Astrocyte of the spinal cord (primary cell): Measurements from ENCODE around the gene ZNF576.
A peak's percentile ranks its signal among the peaks of the same experiment; 100 is the strongest.

ENCODE experiments used
- DNase-seq: peaks from one replicate; pipeline ENCODE4 v3.0.0; 2011; ENCODE audit warnings: low read depth, low spot score
- H3K4me3 ChIP-seq: 2 replicates; pipeline ENCODE4 v1.5.1; 2011; ENCODE audit warnings: low read depth, mild to moderate bottlenecking, low read length, moderate library complexity
- in situ Hi-C: cut with HindIII; loops from 2 replicates; pipeline ENCODE4 v1.10.0; 2017; ENCODE audit warnings: low sequenced_read_pairs
- TF ChIP-seq, protein P1 (sequence below): IDR thresholded peaks from 2 replicates; pipeline ENCODE4 v1.5.1; 2012; ENCODE audit warnings: low read depth, mild to moderate bottlenecking, low read length, inconsistent platforms

The ZNF576 gene

DNA sequence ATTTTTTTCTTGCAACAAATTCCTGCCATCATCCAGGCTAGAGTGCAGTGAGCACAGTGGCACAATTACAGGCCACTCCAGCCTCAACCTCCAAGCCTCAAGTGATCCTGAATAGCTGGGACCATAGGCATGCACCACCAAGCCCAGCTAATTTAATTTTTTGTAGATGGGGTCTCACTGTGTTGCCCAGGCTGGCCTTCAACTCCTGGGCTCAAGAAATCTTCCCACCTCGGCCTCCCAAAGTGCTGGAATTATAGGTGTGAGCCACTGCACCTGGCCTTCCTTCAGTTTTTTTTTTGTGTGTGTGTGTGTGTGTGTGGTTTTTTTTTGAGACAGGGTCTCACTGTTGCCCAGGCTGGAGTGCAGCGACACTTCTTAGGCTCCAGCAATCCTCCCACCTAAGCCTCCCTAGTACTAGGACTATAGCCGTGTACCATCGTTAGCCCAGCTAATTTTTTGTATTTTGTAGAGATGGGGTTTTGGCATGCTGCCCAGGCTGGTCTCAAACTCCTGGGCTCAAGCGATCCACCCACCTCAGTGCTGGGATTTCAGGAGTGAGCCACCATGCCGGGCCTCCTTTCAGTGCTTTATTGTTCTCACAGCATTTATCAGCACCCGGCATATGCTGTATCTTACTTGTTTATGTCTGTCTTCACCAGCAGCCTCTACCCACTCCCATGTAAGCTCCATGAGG lies 9.6 kb downstream of the ZNF576 start:
- no peak for DNase-seq
- in situ Hi-C loops, result no loop called here
- no peak overlapping the region for H3K4me3 ChIP-seq
- TF ChIP-seq, protein P1, sequence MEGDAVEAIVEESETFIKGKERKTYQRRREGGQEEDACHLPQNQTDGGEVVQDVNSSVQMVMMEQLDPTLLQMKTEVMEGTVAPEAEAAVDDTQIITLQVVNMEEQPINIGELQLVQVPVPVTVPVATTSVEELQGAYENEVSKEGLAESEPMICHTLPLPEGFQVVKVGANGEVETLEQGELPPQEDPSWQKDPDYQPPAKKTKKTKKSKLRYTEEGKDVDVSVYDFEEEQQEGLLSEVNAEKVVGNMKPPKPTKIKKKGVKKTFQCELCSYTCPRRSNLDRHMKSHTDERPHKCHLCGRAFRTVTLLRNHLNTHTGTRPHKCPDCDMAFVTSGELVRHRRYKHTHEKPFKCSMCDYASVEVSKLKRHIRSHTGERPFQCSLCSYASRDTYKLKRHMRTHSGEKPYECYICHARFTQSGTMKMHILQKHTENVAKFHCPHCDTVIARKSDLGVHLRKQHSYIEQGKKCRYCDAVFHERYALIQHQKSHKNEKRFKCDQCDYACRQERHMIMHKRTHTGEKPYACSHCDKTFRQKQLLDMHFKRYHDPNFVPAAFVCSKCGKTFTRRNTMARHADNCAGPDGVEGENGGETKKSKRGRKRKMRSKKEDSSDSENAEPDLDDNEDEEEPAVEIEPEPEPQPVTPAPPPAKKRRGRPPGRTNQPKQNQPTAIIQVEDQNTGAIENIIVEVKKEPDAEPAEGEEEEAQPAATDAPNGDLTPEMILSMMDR, result no peak

DNA sequence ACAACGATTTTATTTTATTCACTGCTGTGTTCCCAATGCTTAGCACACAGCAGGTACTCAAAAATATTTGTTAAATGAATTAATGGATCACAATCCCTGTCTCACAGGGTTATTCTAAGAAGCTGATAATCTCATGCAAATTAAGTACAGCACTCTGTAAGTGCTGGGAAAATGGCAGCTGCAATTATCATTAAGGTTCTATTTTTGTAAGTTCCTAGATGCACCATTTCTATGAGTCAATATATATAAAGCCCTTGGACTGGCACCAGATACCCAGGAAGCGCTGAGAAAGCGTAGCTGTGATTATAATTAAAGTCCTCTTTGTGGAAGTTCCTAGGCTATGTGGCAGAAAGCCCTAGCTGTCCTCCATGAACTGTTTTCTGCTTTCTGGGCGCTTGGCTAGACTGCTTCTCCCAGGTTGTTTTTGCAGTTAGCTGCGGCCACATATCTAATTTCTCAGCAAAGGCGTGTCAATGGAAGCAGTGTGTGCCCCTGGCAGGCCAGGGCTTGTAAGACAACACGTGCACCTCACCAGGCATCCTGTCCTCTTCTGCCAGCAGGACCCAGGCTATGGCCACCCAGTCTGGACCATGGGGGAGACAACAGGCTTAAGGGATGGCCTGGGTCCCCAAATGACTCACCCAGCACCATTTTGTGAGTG lies 10.3 kb downstream of the ZNF576 start:
- H3K4me3 ChIP-seq, result no peak overlapping the region
- TF ChIP-seq, protein P1, result no peak
- no peak for DNase-seq
- in situ Hi-C loops, result no loop called here

DNA sequence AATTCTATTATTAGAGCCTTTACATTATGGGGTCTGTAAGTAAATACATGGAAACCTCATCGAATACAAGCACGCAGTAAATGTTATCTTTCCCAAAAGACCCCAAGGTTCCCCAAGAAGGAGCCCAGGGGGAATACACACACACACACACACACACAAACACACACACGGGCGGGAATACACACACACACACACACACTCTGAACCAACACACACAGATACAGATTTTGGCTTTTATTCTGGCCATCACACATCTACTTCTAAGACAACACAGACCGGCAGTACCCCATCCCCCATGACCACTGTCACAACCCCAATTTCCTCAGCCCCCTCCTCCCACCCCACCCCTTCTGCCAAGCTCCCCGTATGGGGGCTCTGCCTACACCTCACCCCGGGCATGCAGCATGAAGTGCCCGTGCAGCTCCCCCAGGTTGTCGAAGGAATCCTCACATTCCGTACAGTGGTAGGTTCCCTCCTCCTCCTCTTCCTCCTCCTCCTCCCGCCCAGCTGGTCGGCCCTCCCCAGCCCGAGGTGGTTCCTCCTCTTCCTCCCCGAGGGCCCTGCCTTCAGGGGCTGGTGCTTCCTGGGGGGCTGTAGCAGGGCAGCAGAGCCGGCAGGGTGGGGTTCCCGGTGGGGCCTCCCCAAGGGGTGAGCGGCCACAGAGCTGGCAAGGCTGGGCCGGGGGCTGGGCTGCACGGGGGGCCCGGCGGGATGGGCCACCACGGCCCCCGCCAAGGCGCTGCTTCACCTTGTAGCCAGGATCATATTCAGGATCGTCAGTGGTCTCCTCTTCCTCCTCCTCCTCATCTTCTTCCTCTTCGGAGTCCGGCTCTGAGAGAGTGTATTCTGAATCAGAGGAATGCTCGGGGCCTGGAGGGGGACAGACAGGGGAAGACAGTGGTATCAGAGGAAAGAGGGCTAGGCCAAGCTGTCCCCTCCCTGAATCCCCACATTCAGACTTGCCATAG lies 11.1 kb downstream of the ZNF576 start:
- DNase-seq, result no peak
- TF ChIP-seq, protein P1, result no peak
- H3K4me3 ChIP-seq, result no peak overlapping the region
- in situ Hi-C loops, result no loop called here

DNA sequence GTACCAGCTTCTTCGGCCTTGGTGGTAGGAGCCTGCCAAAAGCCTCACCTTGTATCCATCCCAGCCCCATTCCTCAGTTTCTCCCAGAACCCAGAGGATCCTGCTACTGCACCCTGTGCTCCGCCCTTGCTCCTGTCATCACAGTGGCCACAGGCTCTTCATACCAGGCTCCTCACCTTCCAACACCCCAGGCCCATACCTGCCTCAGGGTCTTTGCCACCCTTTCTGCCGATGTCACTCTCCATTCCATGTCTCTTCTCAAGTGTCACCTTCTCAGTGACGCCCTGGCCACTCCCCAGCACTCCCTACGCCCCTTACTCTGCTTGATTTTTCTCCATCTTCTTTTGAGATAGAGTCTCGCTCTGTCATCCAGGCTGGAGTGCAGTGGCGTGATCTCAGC lies 13.5 kb downstream of the ZNF576 start:
- TF ChIP-seq, protein P1, result no peak

GRCh38 chr19:43610493-43610892 lies 14.1 kb downstream of the ZNF576 start:
- TF ChIP-seq, protein P1, result no peak
- no peak overlapping the region for H3K4me3 ChIP-seq
- in situ Hi-C loops, result no loop called here
- DNase-seq, result peak; percentile 76

More for the DNA sequence above, 13.5 kb downstream of the ZNF576 start:
- H3K4me3 ChIP-seq, result no peak overlapping the region
- DNase-seq, result no peak
- in situ Hi-C loops, result no loop called here

DNA sequence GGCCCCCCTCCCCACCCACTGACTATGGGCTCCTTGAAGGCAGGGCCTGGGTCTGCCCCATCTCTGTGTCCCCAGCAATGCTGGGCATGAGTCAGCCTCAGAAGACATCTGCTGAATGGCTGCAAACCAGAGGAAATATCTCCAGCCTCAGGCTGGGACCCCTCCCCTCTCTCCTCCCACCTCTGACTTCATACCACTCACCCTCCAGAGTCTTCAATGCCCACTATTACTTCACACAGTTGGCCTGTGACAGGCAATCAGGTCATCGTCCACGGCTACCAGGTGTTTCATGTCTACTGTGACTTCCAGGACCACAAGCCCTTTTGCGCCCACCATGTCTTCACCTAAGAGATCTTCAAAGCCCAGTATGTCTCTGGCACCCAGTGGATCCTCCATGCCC lies 15.4 kb downstream of the ZNF576 start, which contains the start of gene SRRM5:
Gene SRRM5 (plus strand): TSS at position 301 of the 400 bp plus-strand sequence. CDS start 34 bp downstream, at position 335.
- no peak for DNase-seq
- no peak within 1 kb of the TSS for H3K4me3 ChIP-seq
- in situ Hi-C loops, result no loop called here
- TF ChIP-seq, protein P1, result no peak
